ENCODE measurements around the gene GAREM2.

Gene GAREM2

GRCh38 chr2:26182887-26183630, 10.2 kb downstream of the GAREM2 start:
- H3K36me3 ChIP-seq (replicated peaks; ENCODE audit: low read depth, low read length): no peaks in the 10 kb centered on the region
- no peak overlapping the region for H3K4me2 ChIP-seq (ENCODE audit: low read length)
- no peak overlapping the region for H3K27ac ChIP-seq (ENCODE audit: low read length)
- no peaks in the 10 kb centered on the region for H3K9me3 ChIP-seq (ENCODE audit: insufficient read depth, low read length)
- no peaks in the 10 kb centered on the region for H3K79me2 ChIP-seq (ENCODE audit: low read length)
- peaks cover 6% of the 10 kb centered on the region for H3K4me1 ChIP-seq (ENCODE audit: low read length)
- H3K4me3 ChIP-seq (ENCODE audit: low read length): no peak overlapping the region
- no peak overlapping the region for H2AFZ ChIP-seq (ENCODE audit: low read depth, low read length)
- TF ChIP-seq EZH2phosphoT487 (IDR thresholded peaks at IDR 0.05; ENCODE audit: low read depth) (no peak), CTCF (IDR thresholded peaks at IDR 0.05; ENCODE audit: low read depth, low read length) (no peak)
- no peaks in the 10 kb centered on the region for H3K27me3 ChIP-seq (ENCODE audit: low read depth, low read length)
- no peak overlapping the region for H3K9ac ChIP-seq (ENCODE audit: low read length)
- H4K20me1 ChIP-seq (ENCODE audit: insufficient read depth, low read length): no peaks in the 10 kb centered on the region

GRCh38 chr2:26184121-26184520, 11.2 kb downstream of the GAREM2 start:
- no peak overlapping the region for H3K9ac ChIP-seq (ENCODE audit: low read length)
- no peaks in the 10 kb centered on the region for H3K9me3 ChIP-seq (ENCODE audit: insufficient read depth, low read length)
- H2AFZ ChIP-seq (ENCODE audit: low read depth, low read length): no peak overlapping the region
- H3K79me2 ChIP-seq (ENCODE audit: low read length): no peaks in the 10 kb centered on the region
- H3K36me3 ChIP-seq (replicated peaks; ENCODE audit: low read depth, low read length): no peaks in the 10 kb centered on the region
- no peaks in the 10 kb centered on the region for H3K27me3 ChIP-seq (ENCODE audit: low read depth, low read length)
- peaks cover 5% of the 10 kb centered on the region for H3K4me1 ChIP-seq (ENCODE audit: low read length)
- no peak for TF ChIP-seq EZH2phosphoT487 (IDR thresholded peaks at IDR 0.05; ENCODE audit: low read depth)
- TF ChIP-seq CTCF (IDR thresholded peaks at IDR 0.05; ENCODE audit: low read depth, low read length): no peak
- H3K27ac ChIP-seq (ENCODE audit: low read length): no peak overlapping the region
- H3K4me2 ChIP-seq (ENCODE audit: low read length): no peak overlapping the region
- H4K20me1 ChIP-seq (ENCODE audit: insufficient read depth, low read length): no peaks in the 10 kb centered on the region
- H3K4me3 ChIP-seq (ENCODE audit: low read length): no peak overlapping the region

GRCh38 chr2:26184555-26185303, 11.8 kb downstream of the GAREM2 start:
- H3K27me3 ChIP-seq (ENCODE audit: low read depth, low read length): no peaks in the 10 kb centered on the region
- H3K79me2 ChIP-seq (ENCODE audit: low read length): no peaks in the 10 kb centered on the region
- TF ChIP-seq CTCF (IDR thresholded peaks at IDR 0.05; ENCODE audit: low read depth, low read length): no peak
- TF ChIP-seq EZH2phosphoT487 (IDR thresholded peaks at IDR 0.05; ENCODE audit: low read depth): no peak
- H4K20me1 ChIP-seq (ENCODE audit: insufficient read depth, low read length): no peaks in the 10 kb centered on the region
- H3K4me2 ChIP-seq (ENCODE audit: low read length): no peak overlapping the region
- no peaks in the 10 kb centered on the region for H3K9me3 ChIP-seq (ENCODE audit: insufficient read depth, low read length)
- no peak overlapping the region for H3K27ac ChIP-seq (ENCODE audit: low read length)
- no peak overlapping the region for H2AFZ ChIP-seq (ENCODE audit: low read depth, low read length)
- H3K36me3 ChIP-seq (replicated peaks; ENCODE audit: low read depth, low read length): peaks cover 3% of the 10 kb centered on the region
- no peak overlapping the region for H3K9ac ChIP-seq (ENCODE audit: low read length)
- H3K4me3 ChIP-seq (ENCODE audit: low read length): no peak overlapping the region
- no peaks in the 10 kb centered on the region for H3K4me1 ChIP-seq (ENCODE audit: low read length)

GRCh38 chr2:26185304-26185928, 12.5 kb downstream of the GAREM2 start:
- peaks cover 3% of the 10 kb centered on the region for H3K36me3 ChIP-seq (replicated peaks; ENCODE audit: low read depth, low read length)
- no peak overlapping the region for H3K4me3 ChIP-seq (ENCODE audit: low read length)
- H3K27me3 ChIP-seq (ENCODE audit: low read depth, low read length): no peaks in the 10 kb centered on the region
- H3K9ac ChIP-seq (ENCODE audit: low read length): no peak overlapping the region
- H3K4me1 ChIP-seq (ENCODE audit: low read length): no peaks in the 10 kb centered on the region
- H3K27ac ChIP-seq (ENCODE audit: low read length): no peak overlapping the region
- TF ChIP-seq EZH2phosphoT487 (IDR thresholded peaks at IDR 0.05; ENCODE audit: low read depth): no peak
- TF ChIP-seq CTCF (IDR thresholded peaks at IDR 0.05; ENCODE audit: low read depth, low read length): no peak
- H2AFZ ChIP-seq (ENCODE audit: low read depth, low read length): no peak overlapping the region
- H3K9me3 ChIP-seq (ENCODE audit: insufficient read depth, low read length): no peaks in the 10 kb centered on the region
- no peaks in the 10 kb centered on the region for H4K20me1 ChIP-seq (ENCODE audit: insufficient read depth, low read length)
- H3K4me2 ChIP-seq (ENCODE audit: low read length): no peak overlapping the region
- H3K79me2 ChIP-seq (ENCODE audit: low read length): no peaks in the 10 kb centered on the region

Measured in OCI-LY3 (cell line).